HepG2 (cell line): ENCODE data around the gene PEMT. TPM values are rescaled to one million over a fixed set of nuclear protein-coding genes. Genes with fewer than 3 reads are reported as not detected.

Experiments
- CCAR2 ChIP-seq: fragments of 200-400 bp; formaldehyde crosslinking; optimal IDR thresholded peaks from 2 replicates; pipeline ENCODE3; 2018; ENCODE audit warnings: low read depth, mild to moderate bottlenecking, low read length, moderate library complexity
- FOXP4 ChIP-seq: sonication (generic); formaldehyde crosslinking; IDR thresholded peaks from 2 replicates; pipeline ENCODE4 v1.4.0; 2020; ENCODE audit warnings: missing genetic modification reagents
- HNRNPLL ChIP-seq: fragments of 200-400 bp; formaldehyde crosslinking; IDR thresholded peaks from 2 replicates; pipeline ENCODE4 v1.6.1; 2017; ENCODE audit warnings: mild to moderate bottlenecking, low read depth, low read length; ENCODE audit not compliant: poor library complexity, severe bottlenecking
- KDM2A ChIP-seq: sonication (generic); formaldehyde crosslinking; IDR thresholded peaks from 2 replicates; pipeline ENCODE4 v1.4.0; 2020; ENCODE audit warnings: low read depth, missing genetic modification reagents, borderline replicate concordance
- SP2 ChIP-seq: sonication (generic); formaldehyde crosslinking; IDR thresholded peaks from 2 replicates; pipeline ENCODE4 v1.5.1; 2020; ENCODE audit warnings: mild to moderate bottlenecking, missing genetic modification reagents
- SRSF1 ChIP-seq: fragments of 200-400 bp; formaldehyde crosslinking; optimal IDR thresholded peaks from 2 replicates; pipeline ENCODE3; 2017; ENCODE audit warnings: mild to moderate bottlenecking, low read depth, low read length, moderate library complexity
- TAF15 ChIP-seq: fragments of 200-400 bp; formaldehyde crosslinking; IDR thresholded peaks from one replicate; pipeline ENCODE4 v1.6.1; 2018; ENCODE audit warnings: mild to moderate bottlenecking, low read depth, low read length; ENCODE audit not compliant: poor library complexity, severe bottlenecking
- TBL1XR1 ChIP-seq: fragments of 150-350 bp; IDR thresholded peaks from 2 replicates; pipeline ENCODE4 v1.6.1; 2014; ENCODE audit warnings: borderline replicate concordance, low read length; ENCODE audit not compliant: partially characterized antibody
- TGIF2 ChIP-seq: IDR thresholded peaks from 2 replicates; pipeline ENCODE4 v1.6.1; 2016; ENCODE audit warnings: control low read depth, missing compliant biosample characterization
- ZBTB8A ChIP-seq: sonication (generic); formaldehyde crosslinking; IDR thresholded peaks from 2 replicates; pipeline ENCODE4 v1.4.0; 2020; ENCODE audit warnings: mild to moderate bottlenecking, low read depth, missing genetic modification reagents, borderline replicate concordance
- ZNF121 ChIP-seq: sonication (generic); formaldehyde crosslinking; IDR thresholded peaks from 2 replicates; pipeline ENCODE4 v1.5.0; 2020; ENCODE audit warnings: mild to moderate bottlenecking, missing genetic modification reagents
- ZNF331 ChIP-seq: sonication (generic); formaldehyde crosslinking; IDR thresholded peaks from 2 replicates; pipeline ENCODE4 v1.4.0; 2020; ENCODE audit warnings: missing genetic modification reagents
- ZNF335 ChIP-seq: sonication (generic); formaldehyde crosslinking; IDR thresholded peaks from 2 replicates; pipeline ENCODE4 v1.4.0; 2020; ENCODE audit warnings: missing genetic modification reagents
- ZNF598 ChIP-seq: sonication (generic); formaldehyde crosslinking; IDR thresholded peaks from 2 replicates; pipeline ENCODE4 v1.5.1; 2020; ENCODE audit warnings: mild to moderate bottlenecking, missing genetic modification reagents, borderline replicate concordance
- ZNF766 ChIP-seq: sonication (generic); formaldehyde crosslinking; IDR thresholded peaks from 2 replicates; pipeline ENCODE4 v1.5.0; 2020; ENCODE audit warnings: missing genetic modification reagents, borderline replicate concordance
- polyA plus RNA-seq, 8 experiments: library from polyadenylated mRNA; depleted of rRNA in 3 of 8; stranded (reverse) in 7 of 8; unstranded in 1 of 8; fragments of >200 nt; fragmentation: Illumina TruSeq in 4 of 8; extraction: Trizol in 4 of 8; gene quantifications; 2 replicates each; pipeline versions ENCODE4 v1.2.1 to v1.2.3, GENCODE V29; 2011 to 2016; ENCODE audit warnings: low read depth in 4 of 8, missing spikeins in 1 of 8, mixed read lengths in 1 of 8; ENCODE audit not compliant: insufficient read depth in 1 of 8
- total RNA-seq, 5 experiments: library from RNA; depleted of rRNA; stranded (reverse); fragments of >200 nt; fragmentation: Illumina TruSeq; extraction: Trizol; gene quantifications; 2 replicates each; pipeline ENCODE4 v1.2.3, GENCODE V29; 2016; ENCODE audit warnings: low read depth in 1 of 5
- TF ChIP-seq, protein P1 (sequence below): fragments of 450-650 bp; IDR thresholded peaks from 2 replicates; pipeline ENCODE4 v1.6.1; 2017; ENCODE audit warnings: mild to moderate bottlenecking
- TF ChIP-seq, protein P2 (sequence below), 2 experiments: sonication (generic) in 1 of 2; formaldehyde crosslinking in 1 of 2; IDR thresholded peaks; 2 replicates each; pipeline versions ENCODE4 v1.4.0 to v1.6.1; 2018 to 2020; ENCODE audit warnings: missing genetic modification reagents in 2 of 2, borderline replicate concordance in 1 of 2, low read depth in 1 of 2, mild to moderate bottlenecking in 1 of 2, missing biosample characterization in 1 of 2
- TF ChIP-seq, protein P3 (sequence below): sonication (generic); formaldehyde crosslinking; IDR thresholded peaks from 2 replicates; pipeline ENCODE4 v1.4.0; 2020; ENCODE audit warnings: missing genetic modification reagents

The PEMT gene
- total and polyA plus RNA-seq, 2 of the 13 experiments (the other 11 are each of a cell fraction or from before 2014, with no cell fraction given), result 31.7 to 43.6 TPM

GRCh38 chr17:17533901-17534441, 57.5 kb downstream of the PEMT start (continued):
- TF ChIP-seq, protein P1, sequence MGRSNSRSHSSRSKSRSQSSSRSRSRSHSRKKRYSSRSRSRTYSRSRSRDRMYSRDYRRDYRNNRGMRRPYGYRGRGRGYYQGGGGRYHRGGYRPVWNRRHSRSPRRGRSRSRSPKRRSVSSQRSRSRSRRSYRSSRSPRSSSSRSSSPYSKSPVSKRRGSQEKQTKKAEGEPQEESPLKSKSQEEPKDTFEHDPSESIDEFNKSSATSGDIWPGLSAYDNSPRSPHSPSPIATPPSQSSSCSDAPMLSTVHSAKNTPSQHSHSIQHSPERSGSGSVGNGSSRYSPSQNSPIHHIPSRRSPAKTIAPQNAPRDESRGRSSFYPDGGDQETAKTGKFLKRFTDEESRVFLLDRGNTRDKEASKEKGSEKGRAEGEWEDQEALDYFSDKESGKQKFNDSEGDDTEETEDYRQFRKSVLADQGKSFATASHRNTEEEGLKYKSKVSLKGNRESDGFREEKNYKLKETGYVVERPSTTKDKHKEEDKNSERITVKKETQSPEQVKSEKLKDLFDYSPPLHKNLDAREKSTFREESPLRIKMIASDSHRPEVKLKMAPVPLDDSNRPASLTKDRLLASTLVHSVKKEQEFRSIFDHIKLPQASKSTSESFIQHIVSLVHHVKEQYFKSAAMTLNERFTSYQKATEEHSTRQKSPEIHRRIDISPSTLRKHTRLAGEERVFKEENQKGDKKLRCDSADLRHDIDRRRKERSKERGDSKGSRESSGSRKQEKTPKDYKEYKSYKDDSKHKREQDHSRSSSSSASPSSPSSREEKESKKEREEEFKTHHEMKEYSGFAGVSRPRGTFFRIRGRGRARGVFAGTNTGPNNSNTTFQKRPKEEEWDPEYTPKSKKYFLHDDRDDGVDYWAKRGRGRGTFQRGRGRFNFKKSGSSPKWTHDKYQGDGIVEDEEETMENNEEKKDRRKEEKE, result no peak
- TF ChIP-seq, protein P2, sequence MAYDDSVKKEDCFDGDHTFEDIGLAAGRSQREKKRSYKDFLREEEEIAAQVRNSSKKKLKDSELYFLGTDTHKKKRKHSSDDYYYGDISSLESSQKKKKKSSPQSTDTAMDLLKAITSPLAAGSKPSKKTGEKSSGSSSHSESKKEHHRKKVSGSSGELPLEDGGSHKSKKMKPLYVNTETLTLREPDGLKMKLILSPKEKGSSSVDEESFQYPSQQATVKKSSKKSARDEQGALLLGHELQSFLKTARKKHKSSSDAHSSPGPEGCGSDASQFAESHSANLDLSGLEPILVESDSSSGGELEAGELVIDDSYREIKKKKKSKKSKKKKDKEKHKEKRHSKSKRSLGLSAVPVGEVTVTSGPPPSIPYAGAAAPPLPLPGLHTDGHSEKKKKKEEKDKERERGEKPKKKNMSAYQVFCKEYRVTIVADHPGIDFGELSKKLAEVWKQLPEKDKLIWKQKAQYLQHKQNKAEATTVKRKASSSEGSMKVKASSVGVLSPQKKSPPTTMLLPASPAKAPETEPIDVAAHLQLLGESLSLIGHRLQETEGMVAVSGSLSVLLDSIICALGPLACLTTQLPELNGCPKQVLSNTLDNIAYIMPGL (CRISPR knock-in tag; IDR thresholded peaks at IDR 0.05; ENCODE audit: borderline replicate concordance in 1 of 2, low read depth in 1 of 2), result 0 out of 4 replicates have a peak, but pooled peaks have one; percentile 29 to 53
- no peak for TF ChIP-seq ZNF598 (CRISPR knock-in tag)
- TF ChIP-seq TAF15, result no peak
- 0 out of 2 replicates have a peak, but pooled peaks have one; percentile 47 for TF ChIP-seq ZNF335
- no peak for TF ChIP-seq ZBTB8A (CRISPR knock-in tag)
- TF ChIP-seq ZNF331 (CRISPR knock-in tag), result peak; percentile 82; the same call in 1 of the 2 replicates
- peak; percentile 98 for TF ChIP-seq FOXP4
- peak; percentile 100 for TF ChIP-seq TBL1XR1
- TF ChIP-seq, protein P3, sequence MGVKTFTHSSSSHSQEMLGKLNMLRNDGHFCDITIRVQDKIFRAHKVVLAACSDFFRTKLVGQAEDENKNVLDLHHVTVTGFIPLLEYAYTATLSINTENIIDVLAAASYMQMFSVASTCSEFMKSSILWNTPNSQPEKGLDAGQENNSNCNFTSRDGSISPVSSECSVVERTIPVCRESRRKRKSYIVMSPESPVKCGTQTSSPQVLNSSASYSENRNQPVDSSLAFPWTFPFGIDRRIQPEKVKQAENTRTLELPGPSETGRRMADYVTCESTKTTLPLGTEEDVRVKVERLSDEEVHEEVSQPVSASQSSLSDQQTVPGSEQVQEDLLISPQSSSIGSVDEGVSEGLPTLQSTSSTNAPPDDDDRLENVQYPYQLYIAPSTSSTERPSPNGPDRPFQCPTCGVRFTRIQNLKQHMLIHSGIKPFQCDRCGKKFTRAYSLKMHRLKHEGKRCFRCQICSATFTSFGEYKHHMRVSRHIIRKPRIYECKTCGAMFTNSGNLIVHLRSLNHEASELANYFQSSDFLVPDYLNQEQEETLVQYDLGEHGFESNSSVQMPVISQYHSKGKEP (CRISPR knock-in tag), result no peak
- TF ChIP-seq TGIF2 (CRISPR knock-in tag), result peak; percentile 89; the same call in 1 of the 2 replicates
- TF ChIP-seq SRSF1, result no peak
- TF ChIP-seq HNRNPLL, result no peak
- no peak; the same call in 1 of the 2 replicates for TF ChIP-seq KDM2A
- TF ChIP-seq SP2 (CRISPR knock-in tag), result no peak
- TF ChIP-seq ZNF121, result peak; percentile 81; the same call in 1 of the 2 replicates
- no peak for TF ChIP-seq CCAR2
- no peak for TF ChIP-seq ZNF766 (CRISPR knock-in tag)
